CD4-positive, alpha-beta T cell treated with Interleukin-6 for 4 hours (primary cell): ENCODE data around the gene ALDH1L2.
"Not testable (repeated sequence)": the region's sequence is repeated elsewhere in the genome, so short reads cannot be mapped to it uniquely, and the experiment has no call there.

ENCODE experiments used
- DNase-seq: peaks from one replicate; pipeline ENCODE4 v3.0.0-alpha.2; 2020; ENCODE audit warnings: mixed read lengths

Gene ALDH1L2

GRCh38 chr12:105030820-105031807 is 53.1 kb downstream of the ALDH1L2 start:
- DNase-seq = no peak

DNA sequence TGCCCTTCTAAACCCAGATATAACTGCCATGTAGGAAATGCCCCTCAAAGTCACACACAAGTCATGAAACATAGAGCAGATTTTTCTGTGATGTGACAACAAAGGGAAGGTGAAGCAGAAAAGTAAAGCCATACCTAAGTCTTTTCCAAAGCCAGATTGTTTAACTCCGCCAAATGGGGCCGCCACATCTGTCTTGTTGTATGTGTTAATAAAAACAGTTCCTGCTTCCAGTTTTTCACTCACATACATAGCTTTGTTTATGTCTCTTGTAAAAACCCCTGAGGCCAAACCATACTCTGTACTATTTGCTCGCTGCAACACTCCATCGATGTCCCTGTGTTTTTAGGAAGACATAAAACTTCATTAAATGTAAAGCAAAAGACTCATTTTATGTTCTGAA is 57.8 kb downstream of the ALDH1L2 start:
- DNase-seq = no peak

DNA sequence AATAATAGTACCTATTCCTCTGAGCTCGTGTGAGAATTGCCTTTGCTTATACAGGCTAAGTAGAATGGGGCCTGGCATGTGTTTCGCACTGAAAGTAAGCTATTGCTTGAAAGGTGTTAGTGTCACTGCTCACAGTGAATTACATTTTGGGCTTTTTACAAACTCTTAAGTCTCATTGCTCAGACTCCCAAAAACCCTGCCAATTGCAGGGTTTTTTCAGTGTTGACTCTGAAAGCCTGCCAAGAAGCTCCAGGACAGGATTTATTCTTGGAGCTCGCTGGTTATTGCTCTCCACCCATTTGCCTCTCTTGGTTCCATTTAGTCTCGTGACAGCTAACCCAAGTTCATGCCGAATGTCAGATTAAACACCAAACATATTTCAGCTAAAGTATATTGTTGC is 58.4 kb downstream of the ALDH1L2 start:
- no peak for DNase-seq

DNA sequence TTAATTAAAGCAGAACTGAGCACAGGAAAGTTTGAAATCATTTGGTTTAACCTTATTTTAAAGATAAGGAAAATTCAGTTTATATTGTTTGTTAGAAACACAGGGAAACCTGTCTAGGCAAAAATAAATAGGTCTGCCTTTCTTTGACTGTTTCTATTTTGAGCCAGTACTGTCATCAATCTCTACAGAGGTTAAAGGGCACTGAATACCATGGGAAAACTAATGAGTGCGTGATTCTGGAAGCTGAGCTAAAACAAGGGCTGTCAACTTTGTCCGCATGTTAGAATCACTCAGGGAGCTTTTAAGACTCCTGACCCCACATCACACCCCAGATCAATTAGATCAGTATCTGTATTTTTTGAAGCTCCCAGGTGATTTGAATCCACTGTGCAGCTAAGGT is 59.3 kb downstream of the ALDH1L2 start:
- no peak for DNase-seq

DNA sequence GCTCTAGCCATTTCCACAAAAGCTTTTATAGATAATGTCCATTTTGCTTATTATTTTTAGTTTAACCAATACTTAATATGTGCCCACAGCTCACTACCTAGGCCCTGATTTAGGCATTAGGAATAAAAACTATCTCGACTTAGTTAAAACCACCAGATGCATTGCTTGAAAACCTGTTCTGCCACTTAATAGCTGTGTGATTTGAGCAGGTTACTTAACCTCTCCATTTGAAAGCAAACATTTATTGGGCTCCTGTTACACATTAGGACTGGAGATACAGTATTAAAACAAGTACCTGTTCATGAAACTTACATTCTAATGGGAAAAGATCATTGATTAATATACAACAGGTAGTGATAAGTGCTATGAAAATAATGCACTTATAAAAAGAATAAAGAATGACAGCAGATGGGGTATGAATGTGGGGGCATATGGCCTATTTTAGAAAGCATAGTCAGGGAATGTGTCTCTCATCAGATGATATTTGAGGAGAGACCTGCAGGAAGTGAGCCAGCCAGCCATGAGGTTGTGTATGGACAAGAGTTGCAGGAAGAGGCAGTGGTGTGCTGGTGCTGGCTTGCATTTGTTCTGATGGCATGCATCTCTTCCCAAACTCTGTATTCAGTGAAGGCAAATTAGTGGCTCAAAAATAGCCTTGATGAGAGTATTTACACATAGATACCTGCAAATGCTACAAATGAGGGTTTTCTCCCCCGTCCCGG is 63.9 kb downstream of the ALDH1L2 start:
- no peak for DNase-seq

DNA sequence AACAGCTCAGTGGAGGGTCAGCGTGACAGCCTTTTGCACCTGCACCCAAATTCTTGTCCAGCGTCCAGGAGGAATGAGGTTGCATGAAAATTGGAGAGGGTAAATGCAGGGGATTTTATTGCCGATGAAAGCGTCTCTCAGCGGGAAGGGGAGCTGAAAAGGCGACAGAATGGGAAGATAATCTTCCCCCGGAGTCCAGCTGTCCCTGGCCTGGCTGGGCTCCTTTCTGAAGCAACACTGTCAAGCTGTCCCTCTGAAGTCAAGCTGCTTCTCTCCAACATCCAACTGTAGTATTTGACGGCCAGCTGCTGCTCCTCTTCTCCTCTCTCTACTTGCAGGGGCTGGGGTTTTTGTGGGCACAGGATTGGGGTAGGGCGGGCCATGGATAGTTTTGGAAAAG is 65.5 kb downstream of the ALDH1L2 start:
- no peak for DNase-seq

DNA sequence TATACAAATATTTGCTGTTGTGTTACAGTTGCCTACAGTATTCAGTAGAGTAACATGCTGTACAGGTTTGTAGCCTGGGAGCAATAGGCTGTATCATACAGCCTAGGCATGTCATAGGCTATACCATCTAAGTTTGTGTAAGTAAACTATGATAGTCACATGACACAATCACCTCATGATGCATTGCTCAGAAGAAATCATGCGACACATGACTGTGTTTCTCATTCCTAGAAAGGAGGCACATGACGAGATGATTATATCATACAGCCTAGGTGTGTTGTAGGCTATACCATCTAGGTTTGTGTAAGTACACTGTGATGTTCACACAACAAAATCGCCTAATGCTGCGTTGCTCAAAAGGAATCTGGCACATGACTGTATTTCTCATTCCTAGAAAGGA is 66.2 kb downstream of the ALDH1L2 start:
- DNase-seq = no peak

GRCh38 chr12:105015543-105015942 is 68.7 kb downstream of the ALDH1L2 start:
- no peak for DNase-seq

GRCh38 chr12:105014603-105015002 is 69.7 kb downstream of the ALDH1L2 start:
- no peak for DNase-seq

DNA sequence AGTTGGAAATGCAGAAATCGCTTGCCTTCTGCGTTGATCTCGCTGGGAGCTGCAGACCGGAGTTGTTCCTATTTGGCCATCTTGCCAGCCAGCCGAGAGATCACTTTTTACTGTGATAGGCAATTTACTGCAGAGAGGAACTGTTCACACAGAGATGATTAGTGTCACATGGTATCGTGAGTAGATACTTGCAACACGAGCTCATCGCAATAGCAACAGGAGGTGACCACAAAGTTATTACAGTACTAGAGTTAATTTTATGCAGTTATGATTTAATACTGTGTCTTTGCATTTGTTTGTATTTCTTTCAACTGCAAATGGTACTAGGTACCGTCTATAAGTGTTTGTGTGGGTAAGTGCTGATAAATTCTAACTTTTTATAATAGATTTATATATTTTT is 70.4 kb downstream of the ALDH1L2 start:
- no peak for DNase-seq

DNA sequence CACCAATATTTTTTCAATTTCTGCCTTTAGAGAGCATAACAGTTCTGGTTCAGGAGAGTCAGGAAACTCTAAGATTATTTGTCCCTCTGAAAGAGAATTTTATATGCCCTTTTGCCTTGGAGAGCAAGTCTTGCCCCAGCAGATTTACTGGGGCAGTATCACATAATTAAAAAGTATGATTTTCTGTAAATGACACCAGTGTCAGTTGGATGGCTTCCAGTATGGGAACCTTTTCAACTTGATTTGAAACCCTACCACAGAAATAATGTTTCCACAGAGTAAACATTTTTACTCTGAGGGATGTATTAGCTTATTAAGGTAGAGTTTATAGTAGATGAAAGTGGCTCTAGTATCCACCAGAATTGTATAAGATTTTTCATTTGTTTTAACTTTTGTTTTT is 82.8 kb downstream of the ALDH1L2 start:
- DNase-seq = no peak

- no peak for DNase-seq
Observed at GRCh38 chr12:104999347-104999685, 84.9 kb downstream of the ALDH1L2 start.

- DNase-seq = no peak
Observed at GRCh38 chr12:104998423-104999346, 85.6 kb downstream of the ALDH1L2 start.

DNA sequence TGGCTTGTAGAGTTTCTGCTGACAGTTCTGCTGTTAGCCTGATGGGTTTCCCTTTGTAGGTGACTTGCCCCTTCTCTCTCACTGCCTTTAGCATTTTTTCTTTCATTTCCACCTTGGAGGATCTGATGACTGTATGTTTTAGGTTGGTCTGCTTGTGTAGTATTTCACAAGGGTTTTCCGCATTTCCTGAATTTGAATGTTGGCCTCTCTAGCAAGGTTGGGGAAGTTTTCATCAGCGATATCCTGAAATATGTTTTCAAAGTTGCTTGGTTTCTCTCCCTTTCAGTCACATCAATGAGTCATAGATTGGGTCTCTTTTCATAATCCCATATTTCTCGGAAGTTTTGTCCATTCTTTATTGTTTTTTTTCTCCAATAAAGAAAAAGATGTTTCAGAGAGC is 86.7 kb downstream of the ALDH1L2 start:
- no peak for DNase-seq

DNA sequence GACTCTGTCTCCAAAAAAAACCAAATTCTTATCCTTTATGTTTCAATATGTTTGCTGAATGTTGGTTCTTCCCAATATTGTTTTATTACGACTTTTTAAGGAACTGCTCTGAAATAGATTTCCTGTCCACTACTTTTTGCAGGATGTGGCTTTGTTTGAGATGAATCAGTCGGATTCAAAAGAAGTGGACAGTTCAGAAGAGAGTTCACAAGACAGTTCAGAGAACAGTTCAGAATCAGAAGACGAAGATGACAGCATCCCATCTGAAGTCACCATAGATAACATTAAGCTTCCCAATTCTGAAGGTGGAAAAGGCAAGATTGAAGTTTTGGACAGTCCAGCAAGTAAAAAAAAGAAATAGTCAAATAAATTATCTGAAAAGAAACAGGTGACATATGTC is 89.9 kb downstream of the ALDH1L2 start:
- no peak for DNase-seq

DNA sequence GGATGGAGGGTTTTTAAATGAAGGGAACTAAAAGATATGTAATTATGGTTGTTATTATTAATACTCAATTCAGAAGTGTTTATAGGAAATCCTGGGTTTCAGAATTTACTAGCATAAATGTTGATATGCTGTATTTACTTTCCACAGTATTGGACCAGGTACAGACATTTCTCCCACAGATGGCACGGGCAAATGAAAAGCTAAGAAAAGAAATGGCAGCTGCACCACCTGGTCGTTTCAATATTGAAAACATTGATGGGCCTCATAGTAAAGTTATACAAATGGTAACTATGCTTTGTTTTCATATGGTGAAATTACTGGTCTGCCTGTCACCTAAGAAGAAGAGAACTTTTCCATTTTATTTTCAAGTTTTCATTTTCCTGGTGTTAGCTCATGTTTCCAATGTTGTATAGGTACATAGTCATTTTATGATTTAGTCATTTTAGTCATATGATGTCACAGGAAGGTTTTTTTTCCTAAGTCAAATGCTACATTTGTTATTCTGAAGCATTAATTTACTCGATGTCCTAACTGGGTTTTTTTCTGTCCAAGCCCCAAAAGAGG is 92.6 kb downstream of the ALDH1L2 start:
- no peak for DNase-seq

DNA sequence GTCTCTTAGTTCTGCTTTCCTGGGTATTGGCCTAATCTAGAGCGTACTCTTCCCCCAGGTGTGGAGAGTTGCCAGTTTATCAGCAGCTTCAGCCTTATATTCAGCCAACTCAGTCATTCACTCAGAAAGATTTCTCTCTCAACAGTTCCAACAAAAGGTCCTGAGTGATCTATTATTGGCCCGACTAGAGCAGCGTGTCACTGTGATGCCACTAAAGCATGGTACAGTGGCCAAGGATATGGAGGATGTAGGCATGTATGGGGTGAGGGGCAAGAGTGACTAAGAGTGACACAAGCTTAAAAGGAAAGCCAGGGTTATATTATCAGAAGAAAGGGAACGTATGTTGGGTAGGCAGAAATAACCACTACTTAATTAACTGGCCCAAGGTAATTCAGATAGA is 93.3 kb downstream of the ALDH1L2 start:
- DNase-seq = no peak

GRCh38 chr12:104986022-104986941 is 98.0 kb downstream of the ALDH1L2 start, which contains the start of gene NOPCHAP1:
TSS of gene NOPCHAP1 (plus strand) at chr12:104986316. CDS start at chr12:104986353, 37 bp downstream.
- peak; percentile 90 for DNase-seq

DNA sequence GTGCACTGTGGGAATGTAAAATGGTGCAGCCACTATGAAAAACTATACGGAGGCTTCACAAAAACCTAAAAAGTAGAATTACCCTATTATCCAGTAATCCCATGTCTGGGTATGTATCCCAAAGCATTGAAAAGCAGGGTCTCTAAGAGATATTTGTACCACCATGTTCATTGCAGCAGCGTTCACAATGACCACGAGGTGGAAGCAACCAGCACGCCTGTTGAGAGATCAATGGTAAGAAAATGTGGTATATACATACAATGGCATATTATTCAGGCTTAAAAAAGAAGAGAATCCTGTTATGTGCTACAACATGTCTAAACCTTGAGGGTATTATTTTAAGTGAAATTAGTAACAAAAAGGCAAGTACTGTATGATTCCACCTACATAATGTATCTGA is 99.1 kb downstream of the ALDH1L2 start:
- DNase-seq = no peak

- not testable (repeated sequence) for DNase-seq
Observed at GRCh38 chr12:104977688-104978087, 106.6 kb downstream of the ALDH1L2 start.

DNA sequence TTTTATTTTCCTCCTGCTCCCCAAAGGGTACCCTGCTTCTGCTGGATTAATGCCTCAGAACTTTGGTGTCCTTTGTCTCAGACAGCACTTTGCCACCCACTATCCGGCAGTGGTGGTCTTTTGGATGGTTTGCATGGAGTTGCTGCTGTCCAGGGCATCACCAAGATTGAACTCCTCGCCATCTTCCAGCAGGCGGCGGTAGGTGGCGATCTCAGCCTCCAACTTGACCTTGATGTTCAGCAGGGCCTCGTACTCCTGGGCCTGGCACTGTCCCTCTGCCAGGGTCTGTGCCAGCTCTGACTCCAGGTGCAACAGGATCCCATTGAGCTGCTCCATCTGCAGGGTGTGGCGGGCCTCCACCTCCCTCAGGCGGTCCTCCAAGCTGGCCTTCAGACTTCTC is 107.6 kb downstream of the ALDH1L2 start:
- DNase-seq = no peak
